GM12865 (cell line): ENCODE measurements around the gene RNF19B.
"Not testable (repeated sequence)": the region's sequence is repeated elsewhere in the genome, so short reads cannot be mapped to it uniquely, and the experiment has no call there.

Source experiments
- DNase-seq: peaks from one replicate; pipeline ENCODE4 v3.0.0; 2010; ENCODE audit warnings: low read depth
- H3K4me3 ChIP-seq: 2 replicates; pipeline ENCODE4 v1.5.1; 2011; ENCODE audit warnings: mild to moderate bottlenecking, low read depth, low read length, control low read depth
- TF ChIP-seq, protein P1 (sequence below): IDR thresholded peaks from 2 replicates; pipeline ENCODE4 v1.5.1; 2011; ENCODE audit warnings: low read length, control low read depth, low read depth, inconsistent platforms; ENCODE audit not compliant: insufficient read depth; ENCODE audit errors: missing control alignments

RNF19B gene

DNA sequence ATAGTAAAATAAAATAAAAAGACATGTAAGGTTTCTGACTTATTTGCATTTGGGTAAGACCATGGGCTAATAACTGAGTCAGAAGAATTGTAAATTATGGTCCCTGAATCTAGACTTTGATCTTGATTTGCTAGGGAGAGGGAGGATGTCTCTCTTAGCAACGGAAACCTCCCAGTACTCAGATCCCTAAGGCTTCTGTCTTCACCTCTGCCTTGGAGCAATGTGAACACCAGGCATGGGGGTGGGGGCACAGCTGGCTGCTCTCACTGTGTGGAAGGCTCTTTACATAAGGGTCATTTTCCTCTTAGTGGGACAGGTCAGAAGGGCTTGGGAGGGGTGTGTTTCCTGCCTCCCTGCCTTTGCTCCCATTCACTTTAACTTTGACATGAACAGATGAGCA is 46.4 kb downstream of the RNF19B start:
- H3K4me3 ChIP-seq, result no peak overlapping the region
- TF ChIP-seq, protein P1, sequence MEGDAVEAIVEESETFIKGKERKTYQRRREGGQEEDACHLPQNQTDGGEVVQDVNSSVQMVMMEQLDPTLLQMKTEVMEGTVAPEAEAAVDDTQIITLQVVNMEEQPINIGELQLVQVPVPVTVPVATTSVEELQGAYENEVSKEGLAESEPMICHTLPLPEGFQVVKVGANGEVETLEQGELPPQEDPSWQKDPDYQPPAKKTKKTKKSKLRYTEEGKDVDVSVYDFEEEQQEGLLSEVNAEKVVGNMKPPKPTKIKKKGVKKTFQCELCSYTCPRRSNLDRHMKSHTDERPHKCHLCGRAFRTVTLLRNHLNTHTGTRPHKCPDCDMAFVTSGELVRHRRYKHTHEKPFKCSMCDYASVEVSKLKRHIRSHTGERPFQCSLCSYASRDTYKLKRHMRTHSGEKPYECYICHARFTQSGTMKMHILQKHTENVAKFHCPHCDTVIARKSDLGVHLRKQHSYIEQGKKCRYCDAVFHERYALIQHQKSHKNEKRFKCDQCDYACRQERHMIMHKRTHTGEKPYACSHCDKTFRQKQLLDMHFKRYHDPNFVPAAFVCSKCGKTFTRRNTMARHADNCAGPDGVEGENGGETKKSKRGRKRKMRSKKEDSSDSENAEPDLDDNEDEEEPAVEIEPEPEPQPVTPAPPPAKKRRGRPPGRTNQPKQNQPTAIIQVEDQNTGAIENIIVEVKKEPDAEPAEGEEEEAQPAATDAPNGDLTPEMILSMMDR, result no peak
- no peak for DNase-seq

DNA sequence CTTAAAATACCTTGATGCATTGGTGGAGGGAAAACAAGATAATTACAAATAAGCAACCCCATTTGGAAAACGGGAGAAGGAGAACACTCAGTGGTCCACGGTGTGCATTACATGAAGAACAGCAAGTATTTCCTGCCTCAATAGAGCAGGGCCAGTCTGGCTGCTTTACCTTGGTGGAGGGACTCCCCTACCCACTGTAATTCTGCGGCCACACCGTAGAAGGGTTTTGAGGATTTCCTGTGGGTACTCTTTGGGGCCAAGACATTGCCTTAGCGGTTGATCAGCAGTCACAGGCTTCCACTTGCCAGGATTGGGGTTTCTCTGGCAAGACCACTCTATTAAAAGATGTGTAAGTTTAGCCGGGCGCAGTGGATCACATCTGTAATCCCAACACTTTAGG is 47.1 kb downstream of the RNF19B start:
- H3K4me3 ChIP-seq, result no peak overlapping the region
- TF ChIP-seq, protein P1, result no peak
- peak; percentile 35 for DNase-seq

DNA sequence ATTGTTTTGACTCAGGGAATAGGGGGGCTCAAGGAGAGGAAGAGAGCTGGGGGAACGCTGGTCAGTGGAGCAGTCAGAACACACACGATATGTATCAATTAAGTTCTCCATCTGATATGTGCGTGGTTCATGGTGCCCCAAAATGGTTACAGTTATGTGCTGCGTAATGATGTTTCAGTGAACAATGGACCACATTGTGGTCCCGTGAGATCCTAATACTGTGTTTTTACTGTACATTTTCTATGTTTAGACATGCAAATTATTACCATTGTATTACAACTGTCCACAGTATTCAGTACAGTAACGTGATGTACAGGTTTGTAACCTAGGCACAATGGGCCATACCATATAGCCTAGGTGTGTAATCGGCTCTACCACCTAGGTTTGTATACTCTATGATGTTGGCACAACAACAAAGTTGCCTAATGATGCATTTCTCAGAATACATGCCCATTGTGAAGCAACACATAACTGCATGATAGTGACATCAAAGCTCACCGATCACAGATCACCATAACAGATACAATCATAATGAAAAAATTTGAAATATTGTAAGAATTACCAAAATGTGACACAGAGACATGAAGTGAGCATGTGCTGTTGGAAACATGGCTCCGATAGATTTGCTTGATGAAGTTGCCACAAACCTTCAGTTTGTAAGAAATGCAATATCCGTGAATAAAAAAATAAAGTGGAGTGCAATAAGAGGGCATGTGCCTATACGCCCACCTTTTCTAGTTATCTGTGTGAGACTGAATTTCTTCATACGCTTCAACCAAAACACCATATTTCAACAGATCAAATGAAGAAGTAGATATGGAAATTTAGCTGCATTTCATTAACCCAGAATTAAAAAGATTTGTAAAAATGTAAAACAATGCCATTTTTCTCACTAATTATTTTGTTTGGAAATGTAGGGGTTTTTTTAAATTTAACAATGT is 48.6 kb downstream of the RNF19B start:
- H3K4me3 ChIP-seq, result no peak overlapping the region
- TF ChIP-seq, protein P1, result no peak
- DNase-seq, result no peak

DNA sequence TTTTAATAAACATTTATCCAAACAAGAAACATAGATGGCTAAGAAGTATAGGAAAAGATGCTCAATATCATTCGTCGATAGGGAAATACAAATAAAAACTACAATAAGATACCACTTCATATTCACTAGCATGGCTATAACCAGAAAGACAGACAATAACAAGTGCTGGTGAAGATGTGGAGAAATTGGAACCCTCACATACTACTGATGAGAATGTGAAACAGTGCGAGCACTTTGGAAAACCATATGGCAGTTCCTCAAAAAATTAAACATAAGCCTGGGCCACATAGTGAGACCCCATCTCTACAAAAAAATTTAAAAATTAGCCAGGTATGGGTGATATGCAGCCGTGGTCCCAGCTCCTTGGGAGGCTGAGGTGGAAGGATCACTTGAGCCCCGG is 54.3 kb downstream of the RNF19B start:
- DNase-seq, result no peak
- no peak overlapping the region for H3K4me3 ChIP-seq
- TF ChIP-seq, protein P1, result no peak

- H3K4me3 ChIP-seq, result no peak overlapping the region
- TF ChIP-seq, protein P1, result no peak
- no peak for DNase-seq
These were observed 57.2 kb downstream of the RNF19B start for GRCh38 chr1:32907435-32907834.

DNA sequence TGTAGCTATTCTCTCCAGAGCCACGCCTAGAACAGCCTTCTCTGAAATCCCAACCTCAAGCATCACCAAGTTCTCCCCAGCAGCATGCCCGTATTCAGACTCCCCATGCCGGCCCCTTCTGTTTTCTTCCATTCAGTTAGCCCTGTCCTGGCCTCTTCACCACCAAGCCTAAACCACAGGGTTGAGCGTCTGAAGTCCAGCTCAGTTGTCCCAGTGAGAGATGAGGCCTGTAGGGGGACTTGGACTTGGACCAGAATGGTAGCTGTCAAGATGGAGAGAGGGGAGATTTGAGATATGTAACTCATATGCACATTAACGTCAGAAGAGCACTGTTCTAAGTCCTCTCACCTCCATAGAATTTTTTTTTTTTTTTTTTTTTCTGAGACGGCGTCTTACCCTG is 58.0 kb downstream of the RNF19B start:
- H3K4me3 ChIP-seq, result no peak overlapping the region
- DNase-seq, result no peak
- TF ChIP-seq, protein P1, result no peak

- not testable (repeated sequence) for DNase-seq
These were observed 59.0 kb downstream of the RNF19B start for GRCh38 chr1:32905588-32905987.

More at GRCh38 chr1:32905588-32905987, 59.0 kb downstream of the RNF19B start:
- not testable (repeated sequence) for H3K4me3 ChIP-seq
